BE2C (cell line): ENCODE data around the gene EPHB2.

Source experiments
- DNase-seq: peaks from one replicate; pipeline ENCODE4 v3.0.0-alpha.2; 2020
- H3K27me3 ChIP-seq: fragments of 250-450 bp; sonication (Bioruptor Pico); 2 replicates; pipeline ENCODE4 v1.5.1; 2020; ENCODE audit warnings: mild to moderate bottlenecking
- H3K36me3 ChIP-seq: fragments of 250-450 bp; sonication (Bioruptor Pico); 2 replicates; pipeline ENCODE4 v1.5.1; 2020; ENCODE audit warnings: mild to moderate bottlenecking
- H3K4me1 ChIP-seq: fragments of 250-450 bp; sonication (Bioruptor Pico); 2 replicates; pipeline ENCODE4 v1.5.1; 2020
- H3K4me3 ChIP-seq: 2 replicates; pipeline ENCODE4 v1.5.1; 2011; ENCODE audit warnings: low read depth, low read length
- H3K9me3 ChIP-seq: fragments of 250-450 bp; sonication (Bioruptor Pico); 2 replicates; pipeline ENCODE4 v1.5.1; 2020
- CTCF ChIP-seq: IDR thresholded peaks from 2 replicates; pipeline ENCODE4 v1.5.1; 2012; ENCODE audit warnings: mild to moderate bottlenecking, low read depth, low read length

The EPHB2 gene

GRCh38 chr1:22801347-22801746, 90.7 kb downstream of the EPHB2 start:
- H3K36me3 ChIP-seq: no peaks in the 10 kb centered on the region
- H3K9me3 ChIP-seq: no peaks in the 10 kb centered on the region
- no peaks in the 10 kb centered on the region for H3K4me1 ChIP-seq
- TF ChIP-seq CTCF: no peak
- no peak for DNase-seq
- H3K27me3 ChIP-seq: no peaks in the 10 kb centered on the region
- no peak overlapping the region for H3K4me3 ChIP-seq

DNA sequence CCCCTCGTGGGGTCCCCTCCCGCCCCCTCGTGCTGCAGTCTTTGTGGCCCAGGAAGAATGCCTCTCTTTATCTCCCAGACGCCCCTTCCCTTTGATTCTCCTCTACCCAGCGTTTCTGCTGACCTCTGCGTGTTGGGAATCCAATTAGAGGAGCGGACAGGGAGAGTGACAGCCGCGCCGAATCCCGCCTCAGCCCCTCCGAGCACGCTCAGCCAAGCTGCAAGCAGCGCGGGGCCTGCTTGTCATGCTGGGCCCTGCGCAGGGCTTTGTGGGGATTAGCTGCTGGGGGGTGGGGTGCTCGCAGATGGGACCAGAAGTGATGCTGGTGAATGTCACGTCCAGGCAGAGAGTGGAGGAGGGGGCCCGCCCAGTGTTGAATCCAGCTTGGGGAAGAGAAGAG, 91.1 kb downstream of the EPHB2 start:
- no peak for DNase-seq
- no peaks in the 10 kb centered on the region for H3K27me3 ChIP-seq
- TF ChIP-seq CTCF: no peak
- H3K4me1 ChIP-seq: no peaks in the 10 kb centered on the region
- H3K4me3 ChIP-seq: no peak overlapping the region
- no peaks in the 10 kb centered on the region for H3K36me3 ChIP-seq
- H3K9me3 ChIP-seq: no peaks in the 10 kb centered on the region

DNA sequence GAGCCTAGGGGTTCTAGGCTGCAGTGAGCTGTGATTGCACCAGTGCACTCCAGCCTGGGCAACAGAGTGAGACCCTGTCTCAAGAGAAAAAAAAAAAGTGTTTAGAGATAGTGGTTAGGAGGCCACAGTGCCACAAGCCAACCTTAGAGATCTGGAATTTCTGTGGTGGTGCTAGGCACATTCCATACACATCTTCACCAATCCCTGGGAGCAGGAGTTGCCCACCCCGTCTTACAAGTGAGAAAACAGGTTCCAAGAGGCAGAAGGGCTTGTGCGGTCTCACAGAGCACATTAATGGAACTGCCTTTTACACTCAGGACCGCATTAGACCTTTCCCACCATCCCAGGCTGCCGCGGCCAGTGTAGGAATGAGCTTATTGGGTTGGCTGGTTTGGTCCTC, 93.2 kb downstream of the EPHB2 start:
- Histone ChIP-seq H3K4me1 (no peaks in the 10 kb centered on the region), H3K27me3 (no peaks in the 10 kb centered on the region), H3K4me3 (no peak overlapping the region), H3K36me3 (no peaks in the 10 kb centered on the region), H3K9me3 (no peaks in the 10 kb centered on the region)
- no peak for DNase-seq
- no peak for TF ChIP-seq CTCF

DNA sequence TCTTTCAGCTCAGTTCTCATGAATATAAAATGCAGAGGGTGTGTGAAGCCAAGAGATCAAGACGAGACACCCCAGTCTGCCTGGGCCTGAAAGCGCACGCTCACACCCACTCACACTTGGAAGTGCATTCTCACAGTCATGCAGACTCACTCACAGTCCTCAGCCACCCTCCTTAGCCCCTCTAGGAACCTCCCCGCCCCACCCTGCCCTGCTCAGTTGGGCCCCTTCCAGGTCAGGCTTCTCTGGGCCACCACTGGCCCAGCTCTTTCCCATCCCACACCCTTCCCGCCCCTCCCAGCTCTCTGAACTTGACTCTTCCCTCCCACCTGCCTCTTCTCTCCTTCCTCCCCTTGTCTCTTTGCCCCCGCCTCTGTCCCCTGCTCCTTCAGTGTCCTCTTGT, 93.8 kb downstream of the EPHB2 start:
- H3K4me1 ChIP-seq: no peaks in the 10 kb centered on the region
- no peak overlapping the region for H3K4me3 ChIP-seq
- no peak for TF ChIP-seq CTCF
- H3K9me3 ChIP-seq: no peaks in the 10 kb centered on the region
- no peaks in the 10 kb centered on the region for H3K27me3 ChIP-seq
- no peaks in the 10 kb centered on the region for H3K36me3 ChIP-seq
- no peak for DNase-seq

DNA sequence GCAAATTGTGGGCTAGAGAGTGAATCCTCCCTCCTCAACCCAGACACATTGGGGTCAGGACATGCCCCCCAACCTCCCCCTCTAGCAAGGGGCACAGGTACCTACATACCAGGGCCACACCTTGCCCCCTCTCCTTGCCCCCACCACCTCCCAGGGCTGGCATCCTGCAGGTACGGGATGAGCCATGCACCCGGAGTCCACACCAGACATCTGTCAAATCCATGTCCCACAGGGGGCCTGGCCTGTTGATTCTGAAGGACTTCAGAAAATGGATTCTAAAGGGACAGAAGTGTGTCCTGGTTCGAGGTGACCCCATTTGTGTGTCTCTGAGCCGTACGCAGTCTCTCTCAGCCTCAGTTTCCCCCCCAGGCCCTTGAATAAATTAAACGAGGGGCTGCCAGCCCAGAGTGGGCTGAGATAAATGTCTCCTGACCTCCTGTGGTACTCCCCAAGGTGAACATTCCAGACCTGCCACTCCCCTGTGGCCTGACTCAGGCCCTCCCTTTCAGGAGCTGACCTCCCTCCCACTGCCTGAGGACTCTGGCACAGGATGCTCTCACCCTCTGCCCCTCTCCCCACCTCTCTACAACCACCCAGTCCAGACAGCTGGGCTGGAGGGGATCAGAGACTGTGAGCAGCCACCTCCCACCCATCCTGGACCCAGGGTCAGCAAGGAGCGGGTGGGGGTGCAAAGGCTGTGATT, 94.5 kb downstream of the EPHB2 start:
- no peaks in the 10 kb centered on the region for H3K9me3 ChIP-seq
- no peaks in the 10 kb centered on the region for H3K36me3 ChIP-seq
- no peak for DNase-seq
- no peaks in the 10 kb centered on the region for H3K27me3 ChIP-seq
- no peaks in the 10 kb centered on the region for H3K4me1 ChIP-seq
- no peak for TF ChIP-seq CTCF
- no peak overlapping the region for H3K4me3 ChIP-seq

- Histone ChIP-seq H3K36me3 (no peaks in the 10 kb centered on the region), H3K9me3 (no peaks in the 10 kb centered on the region), H3K4me1 (no peaks in the 10 kb centered on the region), H3K27me3 (no peaks in the 10 kb centered on the region), H3K4me3 (no peak overlapping the region)
- TF ChIP-seq CTCF: no peak
- DNase-seq: no peak
These were observed 95.0 kb downstream of the EPHB2 start for GRCh38 chr1:22805672-22806038.
